ENCODE data around the gene MYO5B.

The MYO5B gene

GRCh38 chr18:49961271-49961670 lies 233.7 kb downstream of the MYO5B start:
- DNase-seq, result no peak

DNA sequence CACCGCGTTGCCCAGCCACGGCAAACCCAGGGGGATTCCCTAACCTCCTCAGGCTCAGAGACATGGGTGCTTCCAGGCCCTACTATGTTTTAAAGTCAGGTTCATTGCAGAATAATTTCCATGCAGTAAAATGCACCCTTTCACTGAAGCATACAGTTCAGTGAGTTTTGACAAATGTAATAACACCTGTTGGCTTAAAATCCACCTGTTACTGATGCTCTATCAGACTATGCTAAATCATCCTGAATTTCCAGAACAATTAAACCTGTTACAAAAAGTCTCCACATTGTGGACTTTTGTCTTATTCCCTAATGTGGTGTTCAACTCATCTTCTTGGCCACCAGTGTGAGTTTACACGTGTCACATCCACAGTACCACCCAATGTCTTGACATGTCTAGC lies 234.6 kb downstream of the MYO5B start:
- no peak for DNase-seq

- no peak for DNase-seq
Measured at GRCh38 chr18:49959176-49959575, 235.8 kb downstream of the MYO5B start.

GRCh38 chr18:49955263-49955662 lies 239.7 kb downstream of the MYO5B start:
- no peak for DNase-seq

- no peak for DNase-seq
Measured at GRCh38 chr18:49953391-49953790, 241.6 kb downstream of the MYO5B start.

DNA sequence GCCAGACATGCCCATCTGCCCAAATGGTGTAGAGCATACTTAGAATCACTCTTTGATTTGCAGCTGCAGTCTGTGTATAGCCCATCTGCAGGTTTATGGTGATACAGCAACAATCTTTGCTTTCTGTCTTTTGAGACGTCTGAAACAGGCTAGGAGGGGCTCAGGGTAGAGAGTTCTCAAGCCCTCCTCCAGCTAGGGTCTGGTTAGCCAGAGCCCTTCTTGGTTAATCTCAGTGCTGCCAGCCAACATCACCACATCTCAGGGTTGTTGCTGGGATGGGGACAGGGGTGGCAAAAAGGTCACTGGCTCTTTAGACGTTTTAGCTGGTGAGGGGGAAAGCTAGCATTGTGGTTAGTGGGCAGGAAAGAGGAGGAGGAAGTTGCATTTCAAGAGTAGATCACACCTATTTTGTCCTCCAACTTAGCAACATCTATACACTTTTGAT lies 245.0 kb downstream of the MYO5B start:
- DNase-seq, result no peak

DNA sequence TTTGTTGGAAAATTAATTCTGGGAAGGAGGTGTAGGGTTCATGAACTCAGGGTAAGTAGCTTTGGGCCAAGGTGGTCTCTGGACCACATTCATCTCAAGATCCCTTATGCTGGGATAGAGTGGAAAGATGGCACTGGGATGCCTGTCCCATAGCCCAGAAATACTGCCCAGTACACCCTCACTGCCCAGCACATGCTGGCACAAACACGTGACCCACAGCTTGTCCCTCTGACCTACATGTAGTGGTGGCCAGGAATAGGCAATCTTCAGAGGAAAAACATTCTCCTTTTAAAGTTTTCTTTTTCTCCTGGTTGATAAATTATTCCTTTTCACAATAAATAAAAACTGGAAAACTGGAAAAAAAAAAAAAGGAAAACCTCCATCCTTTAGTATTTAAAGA lies 246.0 kb downstream of the MYO5B start:
- DNase-seq, result no peak

- DNase-seq, result no peak
Measured at GRCh38 chr18:49944663-49945062, 250.3 kb downstream of the MYO5B start.

- DNase-seq, result no peak
Measured at GRCh38 chr18:49936821-49937220, 258.1 kb downstream of the MYO5B start.

- DNase-seq, result no peak
Measured at GRCh38 chr18:49935215-49935614, 259.7 kb downstream of the MYO5B start.

GRCh38 chr18:49934457-49934856 lies 260.5 kb downstream of the MYO5B start:
- no peak for DNase-seq

- no peak for DNase-seq
Measured at GRCh38 chr18:49933530-49934128, 261.3 kb downstream of the MYO5B start.

GRCh38 chr18:49931760-49932159 lies 263.2 kb downstream of the MYO5B start:
- DNase-seq, result no peak

DNA sequence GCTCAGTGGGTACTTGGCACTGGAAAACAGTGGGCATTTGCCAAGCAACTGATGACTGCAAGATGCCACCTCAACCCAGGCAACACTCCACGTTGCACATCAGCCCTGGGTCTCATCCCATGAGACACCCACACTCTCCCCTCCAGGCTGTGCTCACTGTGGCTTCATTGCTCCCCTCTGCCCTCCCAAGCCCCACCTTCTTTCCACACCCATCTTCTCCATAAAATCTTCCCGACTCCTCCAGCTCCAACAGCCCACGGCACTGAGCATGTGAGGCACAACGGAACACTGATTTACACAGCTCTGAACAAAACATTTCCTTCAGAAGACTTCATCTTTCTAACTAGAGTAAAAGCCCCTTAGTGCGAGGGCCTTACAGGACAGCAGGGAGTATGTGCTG lies 263.8 kb downstream of the MYO5B start:
- no peak for DNase-seq

GRCh38 chr18:49926106-49926745 lies 268.7 kb downstream of the MYO5B start:
- no peak for DNase-seq

DNA sequence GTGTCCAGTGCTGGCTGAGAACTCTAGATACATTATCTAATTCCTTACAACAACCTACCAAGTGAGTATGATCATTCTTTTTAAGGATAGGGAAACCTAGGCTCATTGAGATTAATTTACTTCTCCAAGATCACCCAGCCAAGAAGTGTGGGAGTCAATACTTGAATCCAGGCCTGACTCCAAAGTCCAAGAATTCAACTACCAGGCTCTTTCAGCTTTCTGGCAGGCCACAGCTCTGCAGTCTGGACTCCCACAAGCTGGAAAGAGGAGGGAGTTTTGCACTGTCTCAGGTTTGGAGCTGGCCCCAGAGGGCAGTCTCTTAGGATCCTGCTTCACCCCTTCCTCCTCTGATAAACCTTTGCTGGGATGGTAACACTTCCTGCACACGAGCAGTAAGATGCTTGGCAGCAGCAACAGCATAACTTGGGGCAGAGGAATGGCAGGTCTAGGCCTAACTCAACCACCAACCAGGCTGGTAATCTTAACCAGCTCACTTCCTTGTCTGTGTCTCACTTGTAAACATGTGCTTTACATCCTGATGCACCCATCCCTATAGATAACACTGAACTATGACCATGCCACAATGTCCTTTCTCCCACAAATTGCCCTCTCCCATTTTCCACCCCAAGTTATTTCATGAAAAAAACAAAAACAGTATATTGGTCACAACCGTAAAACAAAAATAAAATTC lies 270.5 kb downstream of the MYO5B start:
- DNase-seq, result no peak

- no peak for DNase-seq
Measured at GRCh38 chr18:49922228-49922627, 272.7 kb downstream of the MYO5B start.

DNA sequence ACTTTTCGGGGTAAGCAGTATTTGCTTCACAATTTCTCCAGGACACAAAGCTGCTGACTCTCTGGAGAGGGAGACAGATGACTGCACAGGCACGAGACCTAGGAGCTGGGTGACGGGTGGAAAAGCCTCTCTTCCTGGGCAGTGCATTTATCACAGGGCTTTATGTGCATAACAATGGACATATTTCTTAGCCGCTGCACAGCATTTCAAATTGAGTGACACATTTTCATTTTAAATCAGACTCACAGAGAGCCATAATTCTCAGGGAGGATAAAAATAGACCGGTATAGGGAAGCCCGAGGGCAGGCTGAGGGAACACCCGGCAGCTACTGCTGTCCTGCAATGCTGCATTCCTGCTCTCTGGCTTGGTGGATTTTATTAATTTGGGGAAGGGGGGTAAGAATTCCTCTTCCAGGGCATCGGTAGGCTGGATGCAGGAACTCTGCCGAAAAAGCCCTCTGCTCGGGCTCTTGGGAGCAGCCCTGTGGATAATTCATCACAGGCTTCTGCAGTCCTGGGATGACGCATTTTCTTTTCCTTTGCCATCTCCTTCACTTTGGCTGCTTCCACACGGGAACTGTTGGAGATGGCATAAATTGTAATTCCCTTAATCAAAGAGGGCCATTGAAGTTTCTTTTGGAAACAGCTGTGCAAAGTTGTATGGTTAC lies 273.5 kb downstream of the MYO5B start:
- no peak for DNase-seq

DNA sequence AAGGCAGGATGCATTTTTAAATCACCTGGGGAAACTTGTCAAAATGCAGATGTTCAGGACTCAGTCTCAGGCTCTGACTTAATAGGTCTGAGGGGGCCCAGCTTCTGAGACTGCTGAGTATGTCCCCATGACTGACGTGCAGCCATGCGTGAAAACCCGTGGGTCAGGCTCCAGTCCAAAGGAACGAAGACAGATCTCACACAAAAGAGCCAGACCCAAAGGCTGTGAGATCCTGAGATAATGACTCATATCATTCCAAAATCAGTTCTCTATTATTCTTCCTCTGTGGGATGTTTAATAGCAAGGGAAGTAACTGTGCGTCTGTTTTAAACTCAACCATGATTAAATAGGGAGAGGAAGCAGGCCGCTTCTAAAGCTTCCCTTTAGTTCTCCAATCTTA lies 274.2 kb downstream of the MYO5B start:
- DNase-seq, result no peak

DNA sequence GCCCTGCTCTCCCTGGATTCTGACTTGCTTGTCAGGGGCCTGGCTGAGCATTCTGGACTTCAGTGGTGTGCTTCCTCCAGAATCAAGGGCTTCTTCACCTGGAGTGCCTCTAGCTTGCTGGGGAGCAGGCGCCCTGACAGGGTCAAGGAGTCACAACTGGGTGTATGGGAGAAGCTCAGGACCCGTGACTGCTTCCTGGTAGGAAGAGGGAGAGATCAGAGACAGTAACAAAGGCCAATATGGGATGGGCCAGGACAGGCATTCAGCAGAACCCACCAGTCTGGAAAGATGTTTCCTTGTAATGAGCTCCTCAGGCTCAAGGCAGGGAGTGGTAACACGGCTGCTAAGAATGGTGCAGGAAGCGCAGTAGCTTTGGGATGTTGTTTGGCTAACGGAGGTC lies 277.2 kb downstream of the MYO5B start:
- no peak for DNase-seq

DNA sequence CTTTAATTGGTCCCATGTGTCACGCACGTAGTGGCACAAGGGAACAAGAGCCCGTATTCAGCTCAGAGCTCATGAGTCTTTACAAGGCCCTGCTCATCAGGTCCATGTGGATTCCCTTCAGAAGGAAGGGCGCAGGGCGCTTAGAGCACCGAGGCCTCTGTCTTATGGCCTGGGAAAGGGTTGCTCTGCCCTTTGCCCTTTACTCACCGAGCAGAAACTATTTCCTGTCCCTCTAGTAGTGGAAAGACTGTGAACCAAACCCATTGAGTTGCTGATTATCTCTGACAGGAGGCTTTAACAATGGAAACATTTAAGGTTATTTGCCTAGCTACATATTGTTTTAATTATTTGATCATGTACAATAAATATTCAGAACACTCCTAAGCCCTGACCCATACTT lies 279.6 kb downstream of the MYO5B start:
- no peak for DNase-seq

DNA sequence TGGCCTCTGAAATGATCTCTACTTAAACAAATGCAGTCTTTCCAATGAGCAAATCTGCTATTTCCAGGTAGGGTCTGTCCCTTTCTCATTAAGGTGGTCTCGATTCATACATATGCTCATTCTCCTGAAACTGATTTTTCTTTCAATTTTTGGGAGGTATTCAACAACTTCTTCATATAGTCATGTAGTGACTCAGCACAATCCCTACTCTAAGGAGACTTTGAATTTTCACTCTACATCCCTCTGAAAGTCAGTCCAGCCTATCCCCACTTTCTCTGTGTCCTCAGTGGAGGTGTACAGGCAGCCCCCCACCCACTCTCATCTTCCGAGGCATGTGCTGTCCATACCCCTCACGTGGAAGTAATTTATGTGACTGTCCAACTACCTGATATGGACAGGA lies 281.7 kb downstream of the MYO5B start:
- no peak for DNase-seq

GRCh38 chr18:49911427-49911826 lies 283.5 kb downstream of the MYO5B start:
- DNase-seq, result peak; percentile 2

DNA sequence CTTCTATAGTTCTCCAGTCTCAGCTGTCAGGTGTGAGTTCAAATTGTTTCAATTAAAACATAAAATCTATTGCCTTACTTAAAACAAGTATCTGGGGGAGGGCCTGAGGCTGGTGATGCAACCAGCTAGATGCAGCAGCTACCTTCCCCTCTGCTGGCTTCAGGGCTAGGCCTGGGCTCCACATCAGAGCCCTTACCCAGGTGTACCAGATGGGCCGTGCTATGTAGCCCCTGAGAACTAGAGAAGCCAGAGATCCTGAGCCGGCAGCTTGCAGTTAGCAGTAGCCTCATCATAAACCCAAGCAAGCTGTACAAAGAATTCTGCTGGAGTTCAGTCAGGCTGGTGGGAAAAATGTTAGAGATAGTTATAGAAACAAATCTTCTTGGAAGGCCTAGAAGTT lies 284.0 kb downstream of the MYO5B start:
- no peak for DNase-seq

All from NCI-H1436 (cell line).